OCI-LY1 (cell line): ENCODE results near the gene ESPN.

ENCODE experiments used
- H2AFZ ChIP-seq: fragments of 200-600 bp; sonication (generic), shearing (Covaris generic); 2 replicates; pipeline ENCODE4 v1.6.0; 2014; ENCODE audit warnings: antibody characterized with exemption, mild to moderate bottlenecking, low read length
- H3F3A ChIP-seq: fragments of 200-600 bp; sonication (generic), shearing (Covaris generic); 2 replicates; pipeline ENCODE4 v1.6.0; 2014; ENCODE audit warnings: mild to moderate bottlenecking, antibody characterized with exemption, low read length, moderate library complexity; ENCODE audit not compliant: insufficient read depth
- H3K27ac ChIP-seq: fragments of 200-600 bp; sonication (generic); 2 replicates; pipeline ENCODE4 v1.5.1; 2014; ENCODE audit warnings: low read length, mixed run types, mild to moderate bottlenecking, low read depth; ENCODE audit not compliant: poor library complexity, severe bottlenecking
- H3K27me3 ChIP-seq: fragments of 200-600 bp; sonication (generic); 2 replicates; pipeline ENCODE4 v1.6.0; 2014; ENCODE audit warnings: antibody characterized with exemption, mild to moderate bottlenecking, low read length, moderate library complexity; ENCODE audit not compliant: insufficient read depth
- H3K36me3 ChIP-seq: fragments of 200-600 bp; sonication (generic); 2 replicates; pipeline ENCODE4 v1.6.1; 2014; ENCODE audit warnings: mild to moderate bottlenecking, antibody characterized with exemption, low read length, moderate library complexity, mixed read lengths; ENCODE audit not compliant: insufficient read depth
- H3K4me1 ChIP-seq: fragments of 200-600 bp; sonication (generic); 2 replicates; pipeline ENCODE4 v1.5.1; 2014; ENCODE audit warnings: mild to moderate bottlenecking, low read length, moderate library complexity; ENCODE audit not compliant: insufficient read depth, severe bottlenecking
- H3K4me2 ChIP-seq: fragments of 200-600 bp; sonication (generic), shearing (Covaris generic); 2 replicates; pipeline ENCODE4 v1.6.1; 2014; ENCODE audit warnings: low read length
- H3K4me3 ChIP-seq: fragments of 200-600 bp; sonication (generic); 2 replicates; pipeline ENCODE4 v1.5.1; 2014; ENCODE audit warnings: low read length, low read depth, mild to moderate bottlenecking, mixed read lengths; ENCODE audit not compliant: poor library complexity, severe bottlenecking
- H3K79me2 ChIP-seq: fragments of 200-600 bp; shearing (Covaris generic); 2 replicates; pipeline ENCODE4 v1.6.1; 2016; ENCODE audit warnings: mixed run types, low read length, mixed read lengths; ENCODE audit not compliant: insufficient read depth
- H3K9ac ChIP-seq: fragments of 200-600 bp; sonication (generic), shearing (Covaris generic); 2 replicates; pipeline ENCODE4 v1.6.1; 2014; ENCODE audit warnings: mild to moderate bottlenecking, low read length, mixed read lengths
- H3K9me2 ChIP-seq: fragments of 200-600 bp; sonication (generic), shearing (Covaris generic); 2 replicates; pipeline ENCODE4 v1.6.1; 2014; ENCODE audit warnings: low read depth, mild to moderate bottlenecking, low read length, mixed read lengths
- H3K9me3 ChIP-seq: fragments of 200-600 bp; shearing (Covaris generic); 2 replicates; pipeline ENCODE4 v1.6.1; 2014; ENCODE audit warnings: low read length, mixed read lengths
- H4K20me1 ChIP-seq: fragments of 200-600 bp; sonication (generic), shearing (Covaris generic); 2 replicates; pipeline ENCODE4 v1.6.0; 2016; ENCODE audit warnings: mild to moderate bottlenecking, low read length; ENCODE audit not compliant: insufficient read depth
- EZH2 ChIP-seq: fragments of 200-600 bp; sonication (generic), shearing (Covaris generic); IDR thresholded peaks from 2 replicates; pipeline ENCODE4 v1.8.0; 2017; ENCODE audit warnings: borderline replicate concordance, mixed run types, mild to moderate bottlenecking, antibody characterized with exemption, low read length, moderate library complexity, mixed read lengths
- TF ChIP-seq, protein P1 (sequence below): fragments of 200-600 bp; sonication (generic), shearing (Covaris generic); IDR thresholded peaks from 2 replicates; pipeline ENCODE4 v1.5.1; 2017; ENCODE audit warnings: mild to moderate bottlenecking, antibody characterized with exemption, low read length, moderate library complexity, mixed read lengths

Gene ESPN

DNA sequence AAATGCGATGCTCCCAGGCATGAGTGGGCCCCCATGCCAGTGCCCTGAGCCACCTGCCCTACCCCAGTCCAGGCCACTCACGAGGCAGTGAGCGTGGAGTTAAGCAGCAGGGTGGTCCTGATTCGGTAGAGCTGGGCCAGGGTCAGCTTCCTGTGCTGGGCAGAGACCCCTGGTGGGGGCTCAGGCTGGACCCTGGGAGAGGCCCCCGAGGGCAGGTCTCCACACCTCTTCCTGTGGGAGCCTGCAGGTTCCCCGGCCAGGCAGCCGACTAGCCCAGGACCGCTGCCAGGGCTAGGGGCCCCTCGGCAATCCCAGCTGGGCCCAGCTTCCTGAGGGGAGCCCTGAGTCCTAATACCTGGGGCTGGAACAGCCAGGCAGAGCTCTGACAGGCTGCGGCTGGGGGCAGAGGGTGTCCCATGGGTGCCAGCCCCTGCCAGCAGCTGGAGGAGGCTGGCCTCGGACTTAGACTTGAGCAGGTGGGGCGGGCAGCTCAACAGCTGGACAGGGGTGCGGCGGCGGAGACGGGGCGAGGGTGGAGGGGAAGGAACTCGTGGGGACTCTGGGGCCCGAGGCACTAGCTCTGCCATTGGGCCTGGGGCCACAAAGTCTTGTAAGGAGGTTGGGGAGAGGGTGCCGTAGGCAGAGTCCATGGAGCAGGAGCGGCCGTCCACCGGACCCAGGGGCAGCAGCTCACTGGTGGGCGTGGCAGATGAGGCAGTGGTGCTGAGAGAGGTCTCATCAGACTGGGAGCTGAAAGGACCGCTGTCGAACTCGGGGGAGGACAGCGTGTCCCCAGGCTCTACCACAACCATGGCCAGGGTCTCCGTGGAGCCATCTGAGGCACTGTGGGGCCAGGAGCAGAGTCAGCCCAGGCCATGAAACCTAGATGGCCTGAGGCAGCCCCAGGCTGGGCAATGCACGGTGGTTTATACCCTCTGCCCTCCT is 43.4 kb downstream of the ESPN start:
- Histone ChIP-seq H3K27ac (no peak overlapping the region), H4K20me1 (no peaks in the 10 kb centered on the region), H3K4me3 (no peak overlapping the region), H3K27me3 (peaks cover 19% of the 10 kb centered on the region; the same call in 1 of the 2 replicates), H3F3A (no peaks in the 10 kb centered on the region), H3K4me2 (no peak overlapping the region), H3K9me3 (no peaks in the 10 kb centered on the region), H2AFZ (no peak overlapping the region), H3K79me2 (no peaks in the 10 kb centered on the region), H3K4me1 (no peaks in the 10 kb centered on the region), H3K36me3 (no peaks in the 10 kb centered on the region), H3K9ac (no peak overlapping the region), H3K9me2 (no peaks in the 10 kb centered on the region)
- TF ChIP-seq EZH2 = no peak
- TF ChIP-seq, protein P1, sequence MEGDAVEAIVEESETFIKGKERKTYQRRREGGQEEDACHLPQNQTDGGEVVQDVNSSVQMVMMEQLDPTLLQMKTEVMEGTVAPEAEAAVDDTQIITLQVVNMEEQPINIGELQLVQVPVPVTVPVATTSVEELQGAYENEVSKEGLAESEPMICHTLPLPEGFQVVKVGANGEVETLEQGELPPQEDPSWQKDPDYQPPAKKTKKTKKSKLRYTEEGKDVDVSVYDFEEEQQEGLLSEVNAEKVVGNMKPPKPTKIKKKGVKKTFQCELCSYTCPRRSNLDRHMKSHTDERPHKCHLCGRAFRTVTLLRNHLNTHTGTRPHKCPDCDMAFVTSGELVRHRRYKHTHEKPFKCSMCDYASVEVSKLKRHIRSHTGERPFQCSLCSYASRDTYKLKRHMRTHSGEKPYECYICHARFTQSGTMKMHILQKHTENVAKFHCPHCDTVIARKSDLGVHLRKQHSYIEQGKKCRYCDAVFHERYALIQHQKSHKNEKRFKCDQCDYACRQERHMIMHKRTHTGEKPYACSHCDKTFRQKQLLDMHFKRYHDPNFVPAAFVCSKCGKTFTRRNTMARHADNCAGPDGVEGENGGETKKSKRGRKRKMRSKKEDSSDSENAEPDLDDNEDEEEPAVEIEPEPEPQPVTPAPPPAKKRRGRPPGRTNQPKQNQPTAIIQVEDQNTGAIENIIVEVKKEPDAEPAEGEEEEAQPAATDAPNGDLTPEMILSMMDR = no peak

DNA sequence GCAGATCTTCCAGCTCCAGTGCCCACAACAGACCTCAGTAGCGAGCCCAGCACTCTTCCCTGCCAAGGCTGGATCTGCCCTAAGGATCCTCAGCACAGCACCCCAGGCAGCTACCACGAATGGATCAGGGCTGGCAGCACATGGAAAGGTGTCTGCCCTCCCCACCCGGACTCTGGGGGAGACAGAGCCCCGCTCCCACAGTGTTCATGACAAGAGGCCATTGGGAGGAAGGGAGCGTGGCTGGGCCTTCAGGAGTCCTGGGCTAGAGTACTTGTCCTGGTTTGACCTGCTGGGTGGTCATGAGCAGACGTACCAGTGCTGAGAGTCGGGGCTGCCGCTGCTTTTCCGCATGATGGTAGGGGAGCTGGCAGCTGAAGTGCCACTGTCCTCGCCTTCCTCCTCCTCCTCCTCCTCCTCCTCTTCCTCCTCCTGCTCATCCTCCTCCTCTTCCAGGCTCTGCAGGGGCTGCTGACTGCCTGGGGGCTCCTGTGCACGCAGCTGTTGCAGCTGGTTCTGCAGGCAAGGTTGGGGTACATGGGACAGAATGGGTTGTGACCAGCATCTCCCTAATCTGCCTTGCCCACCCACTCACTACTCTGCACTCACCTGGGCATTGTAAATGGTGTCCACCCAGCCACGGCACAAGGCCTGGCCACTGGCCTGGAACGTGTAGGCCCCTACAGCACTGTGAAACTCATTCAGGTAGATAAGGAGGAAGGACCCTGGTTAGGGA is 44.3 kb downstream of the ESPN start:
- Histone ChIP-seq H3K4me1 (no peaks in the 10 kb centered on the region), H3K79me2 (no peaks in the 10 kb centered on the region), H3K9me3 (no peaks in the 10 kb centered on the region), H3K27ac (no peak overlapping the region), H3K27me3 (peaks cover 16% of the 10 kb centered on the region; the same call in 1 of the 2 replicates), H3F3A (no peaks in the 10 kb centered on the region), H4K20me1 (no peaks in the 10 kb centered on the region), H3K36me3 (no peaks in the 10 kb centered on the region), H3K9ac (no peak overlapping the region), H3K9me2 (no peaks in the 10 kb centered on the region), H2AFZ (no peak overlapping the region), H3K4me2 (no peak overlapping the region), H3K4me3 (no peak overlapping the region)
- no peak for TF ChIP-seq EZH2
- TF ChIP-seq, protein P1 = no peak

DNA sequence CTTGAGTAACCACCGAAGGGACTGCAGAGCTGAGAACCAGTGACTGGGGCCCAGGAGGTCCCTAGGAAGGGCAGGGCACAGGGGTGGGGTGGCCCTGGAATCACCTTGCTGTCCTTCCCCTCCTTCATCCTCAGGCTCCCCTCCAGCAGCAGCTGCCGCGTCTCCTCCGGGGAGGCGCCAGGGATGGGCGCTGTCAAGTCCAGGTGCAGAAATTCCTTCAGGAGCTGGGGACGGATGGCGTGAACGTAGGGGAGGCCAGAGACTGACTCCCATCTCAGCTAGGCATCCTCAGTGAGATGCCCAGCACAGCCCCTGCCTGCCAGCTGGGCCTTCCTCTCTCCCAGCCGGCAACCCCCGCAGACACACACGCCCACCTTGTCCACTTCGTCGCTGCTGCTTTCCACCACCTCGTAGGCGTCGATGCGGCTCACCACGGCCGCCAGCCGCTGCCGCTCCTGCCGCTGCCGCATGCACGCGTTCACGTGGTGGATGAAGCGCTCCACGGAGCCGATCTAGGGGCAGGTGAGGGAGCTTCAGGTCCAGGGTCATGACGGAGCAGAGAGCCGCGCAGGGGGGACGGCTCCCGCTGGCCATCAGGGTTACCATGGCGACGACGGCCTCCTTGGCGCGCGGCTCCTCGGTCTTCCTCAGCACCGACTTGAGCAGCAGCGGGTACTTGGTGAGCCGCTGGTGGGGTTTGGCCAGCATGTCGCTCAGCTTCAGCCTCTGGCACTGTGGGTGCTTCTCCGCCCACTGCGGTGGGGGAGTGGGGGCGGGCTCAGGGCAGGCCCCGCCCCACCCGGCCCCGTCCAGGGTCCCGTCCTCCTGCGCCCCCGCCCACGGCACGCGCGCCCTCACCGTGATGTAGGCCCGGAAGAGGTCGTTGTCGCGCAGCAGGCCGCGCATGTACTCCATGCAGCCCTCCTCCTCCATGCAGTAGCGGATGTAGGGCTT is 45.8 kb downstream of the ESPN start:
- Histone ChIP-seq H3K27ac (no peak overlapping the region), H3K4me1 (no peaks in the 10 kb centered on the region), H3F3A (no peaks in the 10 kb centered on the region), H3K4me2 (no peak overlapping the region), H3K79me2 (no peaks in the 10 kb centered on the region), H4K20me1 (no peaks in the 10 kb centered on the region), H3K27me3 (peaks cover 9% of the 10 kb centered on the region; the same call in 1 of the 2 replicates), H3K9ac (no peak overlapping the region), H3K4me3 (no peak overlapping the region), H2AFZ (no peak overlapping the region), H3K9me2 (no peaks in the 10 kb centered on the region), H3K9me3 (no peaks in the 10 kb centered on the region), H3K36me3 (no peaks in the 10 kb centered on the region)
- TF ChIP-seq, protein P1 = no peak
- TF ChIP-seq EZH2 = no peak
